OCI-LY1 (cell line): ENCODE data around the gene SEPTIN5.

ENCODE experiments used
- EZH2 ChIP-seq: fragments of 200-600 bp; sonication (generic), shearing (Covaris generic); IDR thresholded peaks from 2 replicates; pipeline ENCODE4 v1.8.0; 2017; ENCODE audit warnings: borderline replicate concordance, mixed run types, mild to moderate bottlenecking, antibody characterized with exemption, low read length, moderate library complexity, mixed read lengths
- TF ChIP-seq, protein P1 (sequence below): fragments of 200-600 bp; sonication (generic), shearing (Covaris generic); IDR thresholded peaks from 2 replicates; pipeline ENCODE4 v1.5.1; 2017; ENCODE audit warnings: mild to moderate bottlenecking, antibody characterized with exemption, low read length, moderate library complexity, mixed read lengths

DNA sequence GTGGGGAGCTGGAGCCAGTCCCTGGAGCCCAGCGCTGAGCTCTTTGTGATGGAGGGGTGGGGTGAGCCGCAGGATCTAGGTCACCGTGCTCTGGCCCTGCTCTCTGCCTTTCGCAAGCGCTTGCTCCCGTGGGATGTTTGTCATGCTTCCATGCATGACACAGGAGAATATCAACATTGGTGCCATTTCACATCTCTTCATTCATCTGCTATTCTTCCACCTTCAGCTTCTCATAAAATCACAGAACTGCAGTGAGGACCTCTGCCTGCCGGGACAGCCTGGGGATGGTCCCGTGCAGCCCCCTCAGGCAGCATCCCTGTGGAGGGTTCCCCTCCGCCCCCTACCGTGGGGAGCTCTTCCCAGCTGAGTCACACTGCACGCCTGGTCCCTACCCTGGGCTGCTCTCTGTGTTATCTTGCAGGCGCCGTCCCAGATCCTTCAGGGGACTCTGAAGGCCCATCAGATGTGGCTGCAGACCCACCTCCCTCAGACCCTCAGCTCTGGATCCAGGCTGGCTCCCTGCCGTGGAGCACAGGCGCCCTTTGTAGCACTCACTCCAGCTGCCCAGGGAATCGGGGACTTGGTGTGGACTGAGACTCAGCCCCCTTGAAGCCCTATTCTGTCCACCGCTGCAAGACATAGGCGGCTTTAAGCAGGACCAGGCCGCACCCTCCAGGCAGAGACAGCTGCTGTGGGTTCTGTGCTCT lies 5.1 kb upstream of the SEPTIN5 start:
- TF ChIP-seq EZH2 = no peak
- TF ChIP-seq, protein P1, sequence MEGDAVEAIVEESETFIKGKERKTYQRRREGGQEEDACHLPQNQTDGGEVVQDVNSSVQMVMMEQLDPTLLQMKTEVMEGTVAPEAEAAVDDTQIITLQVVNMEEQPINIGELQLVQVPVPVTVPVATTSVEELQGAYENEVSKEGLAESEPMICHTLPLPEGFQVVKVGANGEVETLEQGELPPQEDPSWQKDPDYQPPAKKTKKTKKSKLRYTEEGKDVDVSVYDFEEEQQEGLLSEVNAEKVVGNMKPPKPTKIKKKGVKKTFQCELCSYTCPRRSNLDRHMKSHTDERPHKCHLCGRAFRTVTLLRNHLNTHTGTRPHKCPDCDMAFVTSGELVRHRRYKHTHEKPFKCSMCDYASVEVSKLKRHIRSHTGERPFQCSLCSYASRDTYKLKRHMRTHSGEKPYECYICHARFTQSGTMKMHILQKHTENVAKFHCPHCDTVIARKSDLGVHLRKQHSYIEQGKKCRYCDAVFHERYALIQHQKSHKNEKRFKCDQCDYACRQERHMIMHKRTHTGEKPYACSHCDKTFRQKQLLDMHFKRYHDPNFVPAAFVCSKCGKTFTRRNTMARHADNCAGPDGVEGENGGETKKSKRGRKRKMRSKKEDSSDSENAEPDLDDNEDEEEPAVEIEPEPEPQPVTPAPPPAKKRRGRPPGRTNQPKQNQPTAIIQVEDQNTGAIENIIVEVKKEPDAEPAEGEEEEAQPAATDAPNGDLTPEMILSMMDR = no peak
